HG03439 (cell line): ENCODE results near the gene RTN4RL1.

ENCODE experiments used
- ATAC-seq: cut with Tn5 transposase; IDR thresholded peaks from one replicate; pipeline ENCODE4 v1.9.1; 2021; ENCODE audit warnings: mild to moderate bottlenecking, moderate library complexity; ENCODE audit not compliant: unreplicated experiment

RTN4RL1 gene

GRCh38 chr17:2059547-2060384 is 34.6 kb upstream of the RTN4RL1 start:
- no peak for ATAC-seq

DNA sequence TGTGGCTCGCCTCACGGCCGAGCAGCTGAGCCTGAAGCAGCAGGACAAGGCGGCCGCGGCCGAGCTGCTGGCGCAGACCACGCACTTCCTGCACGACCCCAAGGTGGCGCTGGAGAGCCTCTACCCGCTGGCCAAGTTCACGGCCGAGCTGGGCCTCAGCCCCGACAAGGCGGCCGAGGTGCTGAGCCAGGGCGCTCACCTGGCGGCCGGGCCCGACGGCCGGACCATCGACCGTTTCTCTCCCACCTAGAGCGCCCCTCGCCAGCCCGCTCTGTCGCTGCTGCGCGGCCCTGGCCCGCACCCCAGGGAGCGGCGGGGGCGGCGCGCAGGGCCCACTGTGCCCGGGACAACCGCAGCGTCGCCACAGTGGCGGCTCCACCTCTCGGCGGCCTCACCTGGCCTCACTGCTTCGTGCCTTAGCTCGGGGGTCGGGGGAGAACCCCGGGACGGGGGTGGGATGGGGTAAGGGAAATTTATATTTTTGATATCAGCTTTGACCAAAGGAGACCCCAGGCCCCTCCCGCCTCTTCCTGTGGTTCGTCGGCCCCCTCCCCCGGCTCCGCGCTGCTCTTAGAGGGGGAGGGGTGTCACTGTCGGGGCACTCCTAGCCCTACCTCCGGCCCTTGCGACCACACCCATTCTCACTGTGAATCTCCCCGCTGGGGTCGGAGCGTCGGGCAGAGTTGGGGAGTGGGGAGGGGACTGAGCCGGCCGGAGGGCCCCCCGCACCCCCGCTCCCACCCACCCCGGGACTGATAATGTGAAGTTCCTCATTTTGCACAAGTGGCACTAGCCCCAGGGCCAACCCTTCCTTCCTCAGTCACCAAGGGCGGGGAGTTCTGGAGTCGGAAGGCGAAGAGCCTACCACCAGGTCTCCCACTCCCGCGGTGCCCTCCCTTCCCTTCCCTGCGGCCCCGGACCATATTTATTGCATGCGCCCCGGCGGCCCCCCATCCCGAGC is 33.7 kb upstream of the RTN4RL1 start:
- no peak for ATAC-seq

- ATAC-seq = no peak
These were observed 32.8 kb upstream of the RTN4RL1 start for GRCh38 chr17:2057760-2058585.

- ATAC-seq = no peak
These were observed 32.1 kb upstream of the RTN4RL1 start for GRCh38 chr17:2057175-2057759.

GRCh38 chr17:2056206-2057174 is 31.4 kb upstream of the RTN4RL1 start:
- no peak for ATAC-seq

DNA sequence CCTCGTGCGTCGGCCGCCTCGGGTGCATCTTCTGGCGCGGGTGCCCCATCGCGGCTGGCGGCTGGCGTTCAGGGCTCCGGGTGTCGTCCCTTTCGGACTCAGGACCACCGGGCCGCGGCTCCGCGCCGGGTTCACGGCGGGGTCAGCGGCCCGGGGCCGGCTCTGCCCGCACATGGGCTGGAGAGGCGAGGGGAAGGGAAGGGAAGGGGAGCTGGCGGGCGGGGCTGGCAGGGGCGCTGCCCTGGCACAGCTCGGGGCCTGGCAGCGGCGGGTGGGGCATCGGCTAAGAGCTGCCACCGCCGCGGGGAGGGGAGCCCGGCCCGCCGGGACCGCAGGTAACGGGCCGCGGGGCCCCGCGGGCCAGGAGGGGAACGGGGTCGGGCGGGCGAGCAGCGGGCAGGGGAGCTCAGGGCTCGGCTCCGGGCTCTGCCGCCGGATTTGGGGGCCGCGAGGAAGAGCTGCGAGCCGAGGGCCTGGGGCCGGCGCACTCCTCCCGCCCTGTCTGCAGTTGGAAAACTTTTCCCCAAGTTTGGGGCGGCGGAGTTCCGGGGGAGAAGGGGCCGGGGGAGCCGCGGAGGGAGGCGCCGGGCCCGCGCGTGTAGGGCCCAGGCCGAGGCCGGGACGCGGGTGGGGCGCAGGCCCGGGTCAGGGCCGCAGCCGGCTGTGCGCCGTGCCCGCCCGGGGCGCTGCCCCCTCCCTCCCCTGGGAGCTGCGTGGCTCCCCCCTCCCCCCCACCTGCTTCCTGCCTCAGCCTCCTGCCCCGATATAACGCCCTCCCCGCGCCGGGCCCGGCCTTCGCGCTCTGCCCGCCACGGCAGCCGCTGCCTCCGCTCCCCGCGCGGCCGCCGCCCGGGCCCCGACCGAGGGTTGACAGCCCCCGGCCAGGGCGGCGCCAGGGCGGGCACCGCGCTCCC is 30.4 kb upstream of the RTN4RL1 start:
- ATAC-seq = no peak

DNA sequence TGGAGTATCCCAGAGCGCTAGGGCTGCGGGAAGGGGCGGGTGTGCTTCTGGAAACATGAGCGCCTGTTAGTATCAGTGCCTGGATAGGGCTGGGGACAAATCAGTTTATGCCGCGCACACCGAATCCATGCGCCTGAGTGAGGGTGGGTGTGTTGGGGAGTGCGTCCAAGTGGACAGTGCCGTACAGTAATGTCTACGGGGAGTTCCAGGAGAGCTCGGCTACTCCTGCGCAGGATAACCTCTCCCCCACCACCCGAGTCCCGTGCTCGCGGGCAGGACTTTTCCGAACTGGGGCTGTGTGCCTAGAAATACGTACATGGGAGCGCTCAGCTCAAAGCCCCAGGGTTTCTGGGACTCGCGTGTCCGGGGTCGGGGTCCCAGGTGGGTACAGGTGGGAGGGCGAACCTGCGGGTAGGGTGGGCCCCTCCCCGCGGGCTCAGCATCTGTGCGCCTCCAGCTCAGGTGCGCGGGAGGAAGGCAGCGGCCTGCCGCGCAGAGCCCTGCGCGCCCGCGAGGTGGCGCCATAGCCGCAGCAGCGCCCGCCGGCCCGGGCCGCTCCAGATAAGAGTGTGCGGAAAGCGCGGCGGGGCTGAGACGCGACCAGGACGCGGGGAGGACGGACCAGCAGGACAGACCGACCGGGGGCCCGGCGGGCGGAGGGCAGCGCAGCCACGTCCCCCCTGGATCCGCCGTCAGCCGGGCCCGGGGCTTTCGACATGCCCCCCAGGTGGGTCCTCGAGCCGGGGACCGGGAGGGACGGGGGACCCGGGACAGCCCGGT is 29.6 kb upstream of the RTN4RL1 start, which contains the start of gene HIC1:
TSS of gene HIC1 (plus strand) at position 592 of the 780 bp plus-strand sequence. CDS start 1,588 bp downstream, outside the sequence.
- no peak for ATAC-seq

DNA sequence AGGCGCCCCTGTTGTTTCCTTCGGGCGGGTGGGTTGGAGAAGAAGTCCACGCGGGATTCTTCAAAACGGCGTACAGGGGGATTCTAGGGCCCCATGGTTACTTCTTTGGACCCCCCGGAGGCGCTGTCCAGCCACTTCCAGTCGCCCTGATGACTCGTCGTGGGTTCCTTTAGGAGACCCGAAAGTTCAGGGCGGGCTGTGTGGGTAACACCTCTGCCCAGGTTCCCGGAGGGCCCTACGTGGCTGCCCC is 29.1 kb upstream of the RTN4RL1 start:
- no peak for ATAC-seq

DNA sequence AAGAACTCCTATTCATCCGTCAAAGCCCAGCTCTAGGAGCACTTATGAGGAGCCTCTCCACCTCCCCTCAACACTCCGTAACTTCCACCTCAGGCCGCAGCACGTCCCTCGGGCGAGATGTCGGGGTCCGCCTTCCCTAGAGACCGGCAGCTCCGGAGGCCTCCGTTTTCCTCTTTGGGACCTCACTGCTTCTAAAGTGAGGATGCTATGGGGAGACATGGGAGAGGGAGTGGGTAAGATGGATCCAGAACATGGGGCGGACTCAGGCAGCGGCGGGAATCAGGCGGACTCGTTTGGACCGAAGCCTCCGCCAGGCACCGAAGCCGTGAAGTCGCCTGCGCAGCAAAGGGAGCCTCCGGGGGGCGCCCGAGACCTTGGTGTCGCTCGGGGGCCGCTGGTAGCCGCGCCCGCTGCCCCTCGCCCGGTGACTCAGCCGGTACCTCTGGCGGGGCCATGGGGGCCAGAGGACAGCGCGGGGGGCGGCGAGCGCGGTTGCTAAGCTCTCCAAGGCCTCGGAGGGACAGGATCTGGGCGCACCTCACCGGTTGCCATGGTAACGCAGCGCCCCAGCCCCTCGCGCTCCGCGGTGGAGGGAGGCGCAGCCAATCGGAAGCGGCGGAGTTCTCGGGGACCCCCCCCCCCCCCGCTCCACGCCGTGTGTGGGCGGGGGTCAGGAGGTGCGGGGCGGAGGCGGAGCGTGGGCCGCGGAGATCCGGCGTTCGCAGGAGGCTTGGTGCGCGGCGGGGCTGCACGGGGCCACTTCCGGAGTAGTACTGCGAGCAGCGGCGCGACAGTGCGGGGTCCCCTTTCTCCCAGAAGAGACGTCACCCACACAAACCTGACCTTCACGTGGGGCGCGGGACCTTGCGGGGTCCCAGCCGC is 28.5 kb upstream of the RTN4RL1 start:
- no peak for ATAC-seq

GRCh38 chr17:2051933-2052559 is 26.9 kb upstream of the RTN4RL1 start:
- ATAC-seq = no peak

DNA sequence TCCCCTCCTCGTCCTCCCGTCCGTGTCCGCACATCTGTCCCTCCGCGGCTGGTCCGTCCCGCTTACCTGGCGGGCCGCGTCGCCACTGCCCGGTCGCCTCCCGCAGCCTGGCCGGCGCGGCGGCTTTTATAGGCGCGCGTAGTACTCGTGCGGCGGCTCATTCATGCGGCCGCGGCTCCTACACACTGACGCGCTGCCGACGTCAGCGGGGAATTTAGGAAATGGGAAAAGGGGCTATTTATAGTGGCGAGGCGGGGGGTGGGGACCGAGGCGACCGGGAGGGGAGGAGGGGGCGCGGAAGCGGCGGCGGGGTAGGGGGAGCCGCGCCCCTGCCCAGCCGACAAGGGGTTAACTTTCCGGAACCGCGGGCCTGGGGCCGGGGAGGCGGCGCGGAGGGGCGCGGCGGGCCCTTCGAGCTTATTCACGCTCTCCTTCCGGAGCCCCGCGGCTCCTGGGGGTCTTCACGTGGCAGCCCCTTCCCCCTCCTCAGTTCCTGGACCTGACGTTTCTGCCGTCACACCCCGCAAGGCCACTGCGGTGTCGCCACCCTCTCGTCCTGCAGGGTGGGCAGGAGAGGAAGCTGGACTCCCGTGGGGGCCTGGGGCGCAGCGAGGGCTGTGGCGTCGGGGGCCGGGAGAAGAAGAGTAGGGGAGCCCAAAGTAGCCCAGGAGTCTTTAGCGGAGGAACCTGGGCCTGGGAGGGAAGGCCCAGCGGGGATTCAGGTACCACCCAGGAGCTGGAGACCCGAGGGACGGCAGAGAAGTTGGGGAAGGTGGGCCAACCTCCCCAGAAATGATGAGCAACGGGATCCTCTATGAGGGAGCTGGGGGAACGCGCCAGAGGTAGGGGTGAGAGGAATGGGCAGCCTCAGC is 26.2 kb upstream of the RTN4RL1 start:
- no peak for ATAC-seq

DNA sequence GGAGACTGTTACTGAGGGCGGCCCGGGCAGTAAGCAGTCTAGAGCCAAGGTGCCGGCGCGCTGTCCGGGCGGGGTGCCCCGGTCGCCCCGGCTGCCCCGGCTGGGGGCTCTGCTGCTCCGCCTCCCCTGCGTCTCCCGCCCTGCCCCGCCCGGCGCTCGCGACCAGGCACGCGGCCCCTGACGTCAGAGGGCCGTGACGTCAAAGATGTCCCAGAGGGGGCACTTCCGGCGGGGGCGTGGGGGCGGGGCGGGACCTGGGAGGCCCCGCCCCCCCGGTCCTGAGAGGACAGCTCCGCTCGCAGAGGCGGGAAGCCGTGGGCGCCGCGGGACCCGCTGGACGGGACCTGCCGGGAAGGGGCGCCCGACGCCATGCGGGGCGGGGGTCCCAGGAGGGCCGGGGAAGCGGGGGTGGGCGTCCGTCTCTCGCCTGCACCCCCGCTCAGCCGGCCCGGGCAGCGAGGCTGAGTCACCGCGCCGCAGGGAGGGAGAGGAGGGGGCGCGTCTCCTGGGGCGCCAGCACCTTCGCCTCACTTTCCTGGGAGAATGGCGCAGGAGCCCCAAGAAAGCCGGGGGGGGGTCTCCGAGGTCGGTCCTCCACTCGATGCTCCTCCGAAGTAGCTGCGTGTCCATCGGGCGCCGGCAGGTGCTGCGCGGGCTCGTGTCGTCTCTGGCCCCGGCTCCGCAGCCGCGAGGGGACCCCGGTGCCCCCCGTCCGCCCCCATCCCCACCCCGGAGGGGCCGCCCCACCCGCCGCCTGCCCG is 25.3 kb upstream of the RTN4RL1 start:
- peak; percentile 13 for ATAC-seq

DNA sequence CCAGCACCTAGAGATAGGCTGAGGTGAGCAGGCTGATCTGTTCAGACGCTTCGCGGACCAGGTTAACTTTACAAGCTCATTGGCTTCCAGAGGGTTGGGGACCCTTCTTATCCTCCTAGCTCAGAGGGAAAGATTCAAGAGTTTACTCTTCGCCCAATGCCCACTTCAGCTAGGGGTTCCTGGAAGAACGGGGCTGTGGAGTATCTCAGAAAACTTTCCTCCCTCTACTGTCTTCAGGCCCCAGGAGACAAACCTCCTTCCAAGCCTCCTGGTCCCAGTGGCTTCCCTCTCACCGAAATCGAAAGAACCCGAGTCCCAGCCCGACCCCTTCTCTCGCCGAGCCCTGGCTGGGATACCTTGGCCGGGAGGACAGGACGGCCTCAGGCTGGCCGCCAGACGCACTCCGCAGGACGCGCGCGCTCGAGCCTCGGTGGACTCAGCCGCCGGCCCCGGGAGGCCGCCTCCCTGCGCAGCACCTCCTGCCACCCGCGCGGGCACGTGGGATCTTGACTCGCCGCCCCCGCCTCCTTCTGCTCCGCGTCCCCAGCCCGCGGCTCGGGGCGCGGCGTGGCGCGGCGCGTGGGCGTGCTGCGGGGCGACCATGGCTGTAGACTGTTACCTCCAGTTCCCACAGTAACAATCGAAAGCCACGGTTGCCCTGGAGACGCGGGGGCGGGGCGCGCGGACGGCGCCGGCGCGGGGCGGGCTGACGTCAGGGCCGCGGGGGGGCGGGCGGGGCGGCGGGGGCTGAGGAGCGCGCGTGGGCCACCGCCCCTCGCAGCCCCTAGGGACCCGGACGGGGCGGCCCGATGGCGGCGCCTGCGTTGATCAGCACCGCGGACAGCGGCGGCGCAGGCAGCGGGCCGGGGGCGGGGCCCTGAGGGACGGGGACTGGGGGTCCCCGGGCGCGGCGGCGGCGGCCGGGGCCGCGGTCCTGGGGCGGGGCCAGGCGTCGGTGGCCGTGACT is 24.5 kb upstream of the RTN4RL1 start:
- peak; percentile 52 for ATAC-seq
